8988T (cell line): ENCODE results near the gene AHSG.

Source experiments
- DNase-seq: peaks from one replicate; pipeline ENCODE4 v3.0.0; 2011

Gene AHSG

GRCh38 chr3:186644683-186645082, 31.8 kb downstream of the AHSG start:
- no peak for DNase-seq

- DNase-seq = no peak
These were observed 33.2 kb downstream of the AHSG start for GRCh38 chr3:186646106-186646505.

- DNase-seq = no peak
These were observed 34.0 kb downstream of the AHSG start for GRCh38 chr3:186646841-186647240.

- DNase-seq = no peak
These were observed 36.0 kb downstream of the AHSG start for GRCh38 chr3:186648851-186649250.

GRCh38 chr3:186651678-186652215, 38.9 kb downstream of the AHSG start:
- DNase-seq = no peak

- no peak for DNase-seq
These were observed 40.3 kb downstream of the AHSG start for GRCh38 chr3:186653080-186653707.

- peak; percentile 33 for DNase-seq
These were observed 41.1 kb downstream of the AHSG start for GRCh38 chr3:186653984-186654383.

- no peak for DNase-seq
These were observed 50.7 kb downstream of the AHSG start for GRCh38 chr3:186663361-186664118.

- no peak for DNase-seq
These were observed 51.2 kb downstream of the AHSG start for GRCh38 chr3:186664119-186664495.

- DNase-seq = no peak
These were observed 51.6 kb downstream of the AHSG start for GRCh38 chr3:186664506-186664905.

- DNase-seq = no peak
These were observed 52.8 kb downstream of the AHSG start, which contains the start of gene HRG for GRCh38 chr3:186665625-186666188. Gene HRG, plus strand, starts transcription at chr3:186666014. Its CDS starts 18 bp downstream, at chr3:186666032.

GRCh38 chr3:186668426-186668825, 55.6 kb downstream of the AHSG start:
- DNase-seq = no peak

- DNase-seq = no peak
These were observed 56.7 kb downstream of the AHSG start for GRCh38 chr3:186669378-186670084.

GRCh38 chr3:186670155-186670554, 57.3 kb downstream of the AHSG start:
- DNase-seq = no peak
